WTC11 (cell line): ENCODE data around the gene USP15. TPM values are rescaled to one million over a fixed set of nuclear protein-coding genes. Genes with fewer than 3 reads are reported as not detected.

Source experiments
- ATAC-seq: fragments of 200-7000 bp; cut with Tn5 transposase; 2 replicates; pipeline ENCODE4 v1.10.0; 2021; ENCODE audit warnings: mild to moderate bottlenecking, moderate library complexity
- CTCF ChIA-PET: fragments of 300-600 bp; sonication (Branson Sonifier 250); formaldehyde crosslinking; loops from one replicate; lab custom pipeline; 2021; ENCODE audit warnings: antibody characterized with exemption; lab: Charles Lee
- POLR2A ChIA-PET: fragments of 350-600 bp; sonication (Branson Sonifier 250); formaldehyde crosslinking; loops from one replicate; lab custom pipeline; 2021; ENCODE audit warnings: antibody characterized with exemption; lab: Charles Lee
- DNase-seq: peaks from one replicate; pipeline ENCODE4 v3.0.0; 2021; ENCODE audit warnings: low spot score
- H3K27ac Mint-ChIP-seq: 2 replicates; pipeline ENCODE4 v1.8.0; 2021; ENCODE audit warnings: mixed read lengths
- H3K27me3 Mint-ChIP-seq: 2 replicates; pipeline ENCODE4 v1.8.0; 2021; ENCODE audit warnings: low read depth, mild to moderate bottlenecking, moderate library complexity, mixed read lengths
- H3K36me3 Mint-ChIP-seq: 2 replicates; pipeline ENCODE4 v1.8.0; 2021; ENCODE audit warnings: mixed read lengths
- H3K4me1 Mint-ChIP-seq: 2 replicates; pipeline ENCODE4 v1.8.0; 2022; ENCODE audit warnings: mixed read lengths
- H3K4me3 Mint-ChIP-seq: 2 replicates; pipeline ENCODE4 v1.8.0; 2021; ENCODE audit warnings: mild to moderate bottlenecking, moderate library complexity, mixed read lengths
- H3K9me3 Mint-ChIP-seq: 2 replicates; pipeline ENCODE4 v1.8.0; 2021; ENCODE audit warnings: mixed read lengths
- AR ChIP-seq: fragments of 250-450 bp; sonication (Bioruptor Pico); IDR thresholded peaks from 2 replicates; pipeline ENCODE4 v1.9.0; 2021; ENCODE audit warnings: mild to moderate bottlenecking
- ATF3 ChIP-seq: sonication (generic); formaldehyde crosslinking; conservative IDR thresholded peaks from 2 replicates; pipeline ENCODE4 v1.8.1; 2022; ENCODE audit warnings: mild to moderate bottlenecking, missing genetic modification reagents
- CBFB ChIP-seq: sonication (generic); formaldehyde crosslinking; IDR thresholded peaks from 2 replicates; pipeline ENCODE4 v1.8.1; 2022; ENCODE audit warnings: mild to moderate bottlenecking, low read depth, missing genetic modification reagents
- ESRRA ChIP-seq: sonication (generic); formaldehyde crosslinking; IDR thresholded peaks from 2 replicates; pipeline ENCODE4 v1.8.1; 2022; ENCODE audit warnings: mild to moderate bottlenecking, missing genetic modification reagents, borderline replicate concordance
- ETV6 ChIP-seq: sonication (generic); formaldehyde crosslinking; IDR thresholded peaks from 2 replicates; pipeline ENCODE4 v1.8.1; 2022; ENCODE audit warnings: mild to moderate bottlenecking, missing genetic modification reagents
- GABPB1 ChIP-seq: sonication (generic); formaldehyde crosslinking; IDR thresholded peaks from 2 replicates; pipeline ENCODE4 v1.8.1; 2023; ENCODE audit warnings: mild to moderate bottlenecking, missing genetic modification reagents
- GRHL2 ChIP-seq: fragments of 250-450 bp; sonication (Bioruptor Pico); IDR thresholded peaks from 2 replicates; pipeline ENCODE4 v1.8.0; 2022; ENCODE audit warnings: mild to moderate bottlenecking, moderate library complexity; ENCODE audit not compliant: insufficient replicate concordance, severe bottlenecking
- HMGA2 ChIP-seq: fragments of 250-450 bp; sonication (Bioruptor Pico); IDR thresholded peaks from 2 replicates; pipeline ENCODE4 v1.4.0; 2021; ENCODE audit warnings: mild to moderate bottlenecking, moderate library complexity
- MAX ChIP-seq: sonication (generic); formaldehyde crosslinking; IDR thresholded peaks from 2 replicates; pipeline ENCODE4 v1.8.0; 2022; ENCODE audit warnings: mild to moderate bottlenecking, missing genetic modification reagents
- MLX ChIP-seq: sonication (generic); formaldehyde crosslinking; IDR thresholded peaks from 2 replicates; pipeline ENCODE4 v1.8.1; 2023; ENCODE audit warnings: mild to moderate bottlenecking, missing genetic modification reagents, moderate library complexity
- NR2C2 ChIP-seq: sonication (generic); formaldehyde crosslinking; IDR thresholded peaks from 2 replicates; pipeline ENCODE4 v1.8.0; 2022; ENCODE audit warnings: mild to moderate bottlenecking, missing genetic modification reagents
- PRDM15 ChIP-seq: sonication (generic); formaldehyde crosslinking; IDR thresholded peaks from 2 replicates; pipeline ENCODE4 v1.8.0; 2022; ENCODE audit warnings: missing genetic modification reagents
- SMAD3 ChIP-seq: sonication (generic); formaldehyde crosslinking; IDR thresholded peaks from 2 replicates; pipeline ENCODE4 v1.8.0; 2022; ENCODE audit warnings: missing genetic modification reagents, mild to moderate bottlenecking, borderline replicate concordance
- SMAD4 ChIP-seq: sonication (generic); formaldehyde crosslinking; IDR thresholded peaks from 2 replicates; pipeline ENCODE4 v1.8.0; 2022; ENCODE audit warnings: mild to moderate bottlenecking, missing genetic modification reagents
- TCF7 ChIP-seq: sonication (generic); formaldehyde crosslinking; IDR thresholded peaks from 2 replicates; pipeline ENCODE4 v1.8.0; 2022; ENCODE audit warnings: mild to moderate bottlenecking, low read depth, missing genetic modification reagents, moderate library complexity
- ZMAT4 ChIP-seq: fragments of 250-450 bp; sonication (Bioruptor Pico); IDR thresholded peaks from 2 replicates; pipeline ENCODE4 v1.9.0; 2021; ENCODE audit warnings: mild to moderate bottlenecking
- ZNF138 ChIP-seq: sonication (generic); formaldehyde crosslinking; conservative IDR thresholded peaks from 2 replicates; pipeline ENCODE4 v1.8.1; 2022; ENCODE audit warnings: mild to moderate bottlenecking, moderate library complexity, missing genetic modification reagents
- ZNF281 ChIP-seq: sonication (generic); formaldehyde crosslinking; IDR thresholded peaks from 2 replicates; pipeline ENCODE4 v1.8.0; 2023; ENCODE audit warnings: mild to moderate bottlenecking, missing genetic modification reagents
- ZNF423 ChIP-seq: fragments of 250-450 bp; sonication (Bioruptor Pico); IDR thresholded peaks from 2 replicates; pipeline ENCODE4 v2.1.2; 2022; ENCODE audit warnings: mild to moderate bottlenecking, moderate library complexity
- ZNF425 ChIP-seq: fragments of 250-450 bp; sonication (Bioruptor Pico); conservative IDR thresholded peaks from 2 replicates; pipeline ENCODE4 v1.9.0; 2021; ENCODE audit warnings: mild to moderate bottlenecking
- ZNF512 ChIP-seq: sonication (generic); formaldehyde crosslinking; IDR thresholded peaks from 2 replicates; pipeline ENCODE4 v1.8.1; 2022; ENCODE audit warnings: missing genetic modification reagents, borderline replicate concordance
- total RNA-seq: library from RNA; stranded (reverse); gene quantifications from 3 replicates; pipeline ENCODE4 v1.2.3, GENCODE V29; 2021

USP15 gene
- total RNA-seq, 1 experiment from 2014 or later, result 37.2 TPM

- no peak for TF ChIP-seq ZNF281 (CRISPR knock-in tag)
- no peak for TF ChIP-seq CBFB (CRISPR knock-in tag)
- no peak for TF ChIP-seq ATF3 (CRISPR knock-in tag)
- TF ChIP-seq TCF7, result no peak
- no peak for TF ChIP-seq MLX (CRISPR knock-in tag)
- TF ChIP-seq ZMAT4, result no peak
- TF ChIP-seq GABPB1, result no peak
- no peak for TF ChIP-seq ZNF512 (CRISPR knock-in tag)
- TF ChIP-seq AR, result no peak
- TF ChIP-seq ETV6, result no peak
- no peak for TF ChIP-seq PRDM15 (CRISPR knock-in tag)
- TF ChIP-seq NR2C2 (CRISPR knock-in tag), result no peak
Measured at GRCh38 chr12:62247281-62248045, 12.7 kb upstream of the USP15 start (continued).

- Mint-ChIP-seq H3K4me1 (peaks cover 4% of the 10 kb centered on the region), H3K27ac (no peak overlapping the region), H3K36me3 (no peaks in the 10 kb centered on the region), H3K27me3 (no peaks in the 10 kb centered on the region), H3K9me3 (no peaks in the 10 kb centered on the region), H3K4me3 (no peak overlapping the region)
- ATAC-seq (no peak), DNase-seq (no peak)
- ChIA-PET CTCF (interaction anchor here (1.1 to 2.1 kb wide), 2 partner anchors 11 to 186 kb away, joined by 3 to 7 read pairs; partner anchors contain the start of gene USP15), POLR2A (no interaction called here)
- TF ChIP-seq ZNF423 (CRISPR knock-in tag), result no peak
- TF ChIP-seq ETV6, result no peak
- no peak for TF ChIP-seq ZNF425 (CRISPR knock-in tag)
- no peak for TF ChIP-seq ZNF138
- no peak for TF ChIP-seq GRHL2
- no peak for TF ChIP-seq SMAD3 (CRISPR knock-in tag)
- no peak for TF ChIP-seq MAX (CRISPR knock-in tag)
- TF ChIP-seq ESRRA (CRISPR knock-in tag), result no peak
- no peak for TF ChIP-seq HMGA2 (CRISPR knock-in tag)
- TF ChIP-seq TCF7, result no peak
- TF ChIP-seq SMAD4, result no peak
Measured at GRCh38 chr12:62248873-62249272, 11.3 kb upstream of the USP15 start.
